ENCODE data around the gene CALR3.
A peak's percentile ranks its signal among the peaks of the same experiment; 100 is the strongest.

The CALR3 gene

DNA sequence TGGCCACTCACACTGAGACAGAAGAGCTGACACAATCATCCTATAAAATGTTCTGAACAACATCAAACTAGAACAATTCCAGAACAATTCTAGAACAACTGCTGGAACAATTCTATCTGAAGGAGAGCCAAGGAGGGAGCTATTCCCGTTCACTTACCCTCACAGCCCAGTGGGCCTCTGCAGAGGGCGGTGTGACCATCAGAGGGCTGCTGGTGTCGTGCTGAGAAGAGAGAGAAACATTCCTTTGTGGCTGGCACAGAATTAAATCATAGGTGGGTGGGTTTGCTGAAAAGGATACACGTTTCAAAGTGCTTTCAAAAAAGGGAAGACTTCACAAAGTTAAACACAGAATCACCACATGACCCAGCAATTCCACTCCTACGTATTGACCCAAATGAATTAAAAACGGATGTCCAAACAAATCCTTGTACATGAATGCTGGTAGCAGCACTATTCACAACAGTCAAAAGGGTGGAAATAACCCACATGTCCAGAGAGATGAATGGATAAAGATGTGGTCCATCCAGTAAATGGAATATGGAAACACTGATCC lies 59.1 kb downstream of the CALR3 start:
- TF ChIP-seq CTCF (IDR thresholded peaks at IDR 0.05; ENCODE audit: low read depth, low read length, missing control alignments): no peak
- no peak for DNase-seq (ENCODE audit: extremely low read depth, low read depth)
- no peak overlapping the region for H3K4me3 ChIP-seq (replicated peaks; ENCODE audit: low read depth, low read length)

DNA sequence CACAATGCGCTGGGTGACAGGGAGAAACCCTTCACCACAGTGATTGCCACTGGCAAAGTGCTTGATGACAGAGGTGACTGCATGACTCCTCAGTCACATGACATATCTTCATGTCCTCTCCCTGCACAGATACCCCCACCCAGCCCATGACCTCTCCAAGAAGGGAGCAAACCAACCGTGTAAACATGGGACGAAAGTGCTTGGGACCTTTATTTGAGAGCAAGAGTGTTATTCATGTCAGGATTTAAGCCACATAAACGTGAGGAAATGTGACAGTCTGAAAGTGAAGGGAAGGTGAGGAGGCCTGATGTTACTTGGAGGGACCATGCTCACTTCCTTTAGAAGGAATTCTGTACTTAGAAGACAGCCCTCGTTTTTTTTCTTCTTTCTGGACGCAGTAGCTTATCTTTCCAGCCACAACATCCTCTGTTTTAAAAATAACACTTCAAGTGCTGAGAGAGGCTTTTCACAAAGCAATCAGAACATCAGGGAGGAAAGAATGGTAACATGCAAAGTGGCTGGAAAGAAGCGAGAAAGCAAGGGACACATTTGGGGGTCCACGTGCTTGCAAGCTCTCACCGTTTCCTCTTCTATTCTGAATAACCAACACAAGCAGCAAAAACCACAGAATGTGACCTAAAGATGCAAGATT lies 59.8 kb downstream of the CALR3 start:
- no peak overlapping the region for H3K4me3 ChIP-seq (replicated peaks; ENCODE audit: low read depth, low read length)
- DNase-seq (ENCODE audit: extremely low read depth, low read depth): no peak
- no peak for TF ChIP-seq CTCF (IDR thresholded peaks at IDR 0.05; ENCODE audit: low read depth, low read length, missing control alignments)

DNA sequence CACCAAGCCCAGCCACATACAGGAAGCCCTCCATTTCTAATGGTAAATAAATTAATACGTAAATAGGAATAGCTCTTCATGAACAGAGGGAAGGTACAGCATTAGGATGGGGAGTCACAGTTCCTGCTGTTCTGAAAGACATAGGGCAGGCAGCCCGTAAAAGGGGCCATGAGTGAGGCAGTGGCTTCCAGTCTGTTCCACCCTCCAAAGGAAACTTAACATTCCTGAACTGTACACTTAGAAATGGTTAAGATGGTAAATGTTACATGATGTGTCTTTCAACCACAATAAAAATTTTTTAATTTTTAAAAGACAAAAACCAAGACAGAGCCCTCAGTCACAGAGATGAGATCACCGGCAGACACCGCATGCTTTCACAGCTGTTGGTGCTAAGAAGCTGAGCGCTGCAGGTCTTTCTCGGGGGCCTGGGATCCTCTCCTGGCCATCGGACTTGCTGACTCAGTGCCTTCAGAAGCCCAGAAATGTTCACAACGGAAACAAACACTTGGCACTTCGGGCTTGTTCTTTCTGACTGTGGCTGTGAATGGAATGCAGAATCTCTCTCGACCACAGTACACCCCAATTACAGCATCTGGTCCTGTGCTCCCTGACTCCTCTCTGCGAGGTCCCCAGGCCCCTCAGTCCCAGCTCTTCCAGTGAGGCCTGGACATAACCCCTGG lies 60.6 kb downstream of the CALR3 start:
- H3K4me3 ChIP-seq (replicated peaks; ENCODE audit: low read depth, low read length): no peak overlapping the region
- TF ChIP-seq CTCF (IDR thresholded peaks at IDR 0.05; ENCODE audit: low read depth, low read length, missing control alignments): no peak
- peak; percentile 65 for DNase-seq (ENCODE audit: extremely low read depth, low read depth)

- H3K4me3 ChIP-seq (replicated peaks; ENCODE audit: low read depth, low read length): no peak overlapping the region
- no peak for TF ChIP-seq CTCF (IDR thresholded peaks at IDR 0.05; ENCODE audit: low read depth, low read length, missing control alignments)
- DNase-seq (ENCODE audit: extremely low read depth, low read depth): no peak
These were observed 62.0 kb downstream of the CALR3 start for GRCh38 chr19:16433986-16434385.

DNA sequence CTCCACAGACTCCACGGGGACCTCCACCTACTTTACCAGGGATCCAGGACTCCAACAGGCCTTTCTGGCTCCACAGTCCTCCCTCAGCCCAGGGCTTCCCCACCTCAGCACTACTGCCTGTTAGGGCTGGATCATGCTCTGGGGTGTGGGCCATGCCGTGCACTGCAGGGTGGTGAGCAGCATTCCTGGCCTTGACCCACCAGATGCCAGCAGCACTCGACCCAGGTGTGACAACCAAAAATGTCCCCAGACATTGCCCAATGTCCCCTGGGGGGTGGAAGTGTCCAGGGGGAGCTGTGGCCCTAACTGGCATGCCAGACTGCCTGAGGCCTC lies 66.2 kb downstream of the CALR3 start:
- H3K4me3 ChIP-seq (replicated peaks; ENCODE audit: low read depth, low read length): no peak overlapping the region
- TF ChIP-seq CTCF (IDR thresholded peaks at IDR 0.05; ENCODE audit: low read depth, low read length, missing control alignments): no peak
- DNase-seq (ENCODE audit: extremely low read depth, low read depth): no peak

- H3K4me3 ChIP-seq (replicated peaks; ENCODE audit: low read depth, low read length): no peak overlapping the region
- TF ChIP-seq CTCF (IDR thresholded peaks at IDR 0.05; ENCODE audit: low read depth, low read length, missing control alignments): no peak
- no peak for DNase-seq (ENCODE audit: extremely low read depth, low read depth)
These were observed 66.8 kb downstream of the CALR3 start for GRCh38 chr19:16429066-16429758.
